Adrenal gland (tissue), 5 donors: Measurements from ENCODE around the gene AMIGO2.

ENCODE experiments used
- CTCF ChIP-seq, 6 experiments: fragments of 450-650 bp in 4 of 6; fragments of 200-600 bp in 2 of 6; sonication (generic) in 1 of 6; IDR thresholded peaks; 1 replicate in 5 of 6; 2 replicates in 1 of 6; pipeline versions ENCODE4 v1.5.1 to v1.8.0; 2016 to 2021; ENCODE audit warnings: antibody characterized with exemption in 6 of 6, mild to moderate bottlenecking in 2 of 6, moderate library complexity in 1 of 6
- POLR2A ChIP-seq, 2 donors: fragments of 450-650 bp; IDR thresholded peaks; one replicate each; pipeline ENCODE4 v1.6.1; 2017; ENCODE audit warnings: antibody characterized with exemption in 2 of 2, mild to moderate bottlenecking in 2 of 2, moderate library complexity in 1 of 2
- donor health status: DM: no; HTN: no; CAD: no.

- TF ChIP-seq CTCF (IDR thresholded peaks at IDR 0.05): no peak
- TF ChIP-seq POLR2A (IDR thresholded peaks at IDR 0.05): no peak
These were observed 11.2 kb downstream of the AMIGO2 start for GRCh38 chr12:47068539-47068938.
